HepG2 (cell line): ENCODE data around the gene CDK2AP2. TPM values are rescaled to one million over a fixed set of nuclear protein-coding genes. Genes with fewer than 3 reads are reported as not detected.

Experiments
- ATAC-seq: fragments of 200-7000 bp; cut with Tn5 transposase; 3 replicates; pipeline ENCODE4 v1.9.1; 2020; ENCODE audit warnings: mild to moderate bottlenecking, moderate library complexity
- BruUV-seq: library from RNA; stranded (reverse); fragments of 400-500 nt; replicated peaks from 2 replicates; lab custom pipeline; 2021; lab: Mats Ljungman, UMichigan
- CTCF ChIA-PET: fragments of 300-600 bp; formaldehyde crosslinking; extraction: SDS; loops from one replicate; lab custom pipeline; 2021; ENCODE audit warnings: low total read pairs, inconsistent platforms, low intra/inter-chr PET ratio; lab: Yijun Ruan, JAX
- POLR2A ChIA-PET: fragments of 350-600 bp; sonication (Branson Sonifier 250); formaldehyde crosslinking; loops from one replicate; lab custom pipeline; 2020; ENCODE audit warnings: antibody characterized with exemption, inconsistent platforms; lab: Yijun Ruan, JAX
- DNase-seq: peaks from one replicate; pipeline ENCODE4 v3.0.0-alpha.2; 2015; ENCODE audit warnings: low spot score
- FAIRE-seq: peaks from 3 replicates; lab custom pipeline; 2011; peaks lifted over from hg19 to GRCh38; lab: Jason Lieb, UNC
- H2AFZ ChIP-seq: one replicate; pipeline ENCODE4 v1.6.1; 2011; ENCODE audit warnings: low read length, inconsistent platforms
- H3K27ac ChIP-seq: fragments of 300-600 bp; 3 replicates; pipeline ENCODE4 v1.8.0; 2011; ENCODE audit warnings: mixed run types, mild to moderate bottlenecking, mixed read lengths, low read length, inconsistent platforms; ENCODE audit not compliant: insufficient read depth; ENCODE audit errors: extremely low read length
- H3K27me3 ChIP-seq, 2 experiments: fragments of 200-600 bp in 1 of 2; 2 replicates in 1 of 2; 3 replicates in 1 of 2; pipeline versions ENCODE4 v1.6.0 to v1.8.0; 2011; ENCODE audit warnings: low read length in 2 of 2, mild to moderate bottlenecking in 2 of 2, moderate library complexity in 2 of 2, inconsistent platforms in 1 of 2; ENCODE audit not compliant: insufficient read depth in 2 of 2, control insufficient read depth in 1 of 2
- H3K36me3 ChIP-seq, 2 experiments: fragments of 200-600 bp in 1 of 2; replicated peaks in 1 of 2; 2 replicates in 1 of 2; 3 replicates in 1 of 2; pipeline versions ENCODE4 v1.5.1 to v1.8.0; 2011; ENCODE audit warnings: low read length in 2 of 2, inconsistent platforms in 1 of 2; ENCODE audit not compliant: insufficient read depth in 2 of 2, control insufficient read depth in 1 of 2
- H3K4me1 ChIP-seq: 2 replicates; pipeline ENCODE4 v1.5.1; 2012; ENCODE audit warnings: low read length, inconsistent platforms; ENCODE audit not compliant: insufficient read depth
- H3K4me2 ChIP-seq: 2 replicates; pipeline ENCODE4 v1.6.0; 2011; ENCODE audit warnings: low read depth, low read length, inconsistent platforms
- H3K4me3 ChIP-seq, 3 experiments: fragments of 200-600 bp in 1 of 3; sonication (generic), shearing (Covaris generic) in 1 of 3; replicated peaks in 1 of 3; 2 replicates each; pipeline ENCODE4 v1.5.1; 2011 to 2016; ENCODE audit warnings: low read length in 3 of 3, inconsistent platforms in 2 of 3, low read depth in 2 of 3, mild to moderate bottlenecking in 2 of 3, control low read depth in 1 of 3, mixed read lengths in 1 of 3; ENCODE audit not compliant: insufficient read depth in 1 of 3
- H3K79me2 ChIP-seq: one replicate; pipeline ENCODE4 v1.6.1; 2011; ENCODE audit warnings: low read length, inconsistent platforms; ENCODE audit not compliant: insufficient read depth
- H3K9ac ChIP-seq: 2 replicates; pipeline ENCODE4 v1.6.0; 2011; ENCODE audit warnings: mild to moderate bottlenecking, low read depth, low read length, inconsistent platforms; ENCODE audit not compliant: insufficient read depth
- H3K9me3 ChIP-seq: 2 replicates; pipeline ENCODE4 v1.5.1; 2012; ENCODE audit warnings: mild to moderate bottlenecking, low read length
- H4K20me1 ChIP-seq: 2 replicates; pipeline ENCODE4 v1.6.0; 2011; ENCODE audit warnings: inconsistent platforms, mild to moderate bottlenecking, low read length, moderate library complexity; ENCODE audit not compliant: insufficient read depth
- DR1 ChIP-seq: sonication (generic); formaldehyde crosslinking; IDR thresholded peaks from 2 replicates; pipeline ENCODE4 v1.8.0; 2021; ENCODE audit warnings: mild to moderate bottlenecking, missing genetic modification reagents, inconsistent platforms
- HOXD1 ChIP-seq: sonication (generic); formaldehyde crosslinking; IDR thresholded peaks from 2 replicates; pipeline ENCODE4 v1.5.0; 2020; ENCODE audit warnings: missing genetic modification reagents
- JUNB ChIP-seq: sonication (generic); formaldehyde crosslinking; IDR thresholded peaks from 2 replicates; pipeline ENCODE4 v1.8.0; 2022; ENCODE audit warnings: missing genetic modification reagents, mild to moderate bottlenecking, borderline replicate concordance
- PHB2 ChIP-seq: fragments of 450-650 bp; IDR thresholded peaks from 2 replicates; pipeline ENCODE4 v1.6.1; 2018; ENCODE audit not compliant: partially characterized antibody
- RFXANK ChIP-seq: IDR thresholded peaks from 2 replicates; pipeline ENCODE4 v1.6.1; 2016
- SMC3 ChIP-seq: IDR thresholded peaks from 2 replicates; pipeline ENCODE4 v1.6.1; 2011; ENCODE audit warnings: low read length, improper control_type of control experiment
- SP2 ChIP-seq: sonication (generic); formaldehyde crosslinking; IDR thresholded peaks from 2 replicates; pipeline ENCODE4 v1.5.1; 2020; ENCODE audit warnings: mild to moderate bottlenecking, missing genetic modification reagents
- ZBTB42 ChIP-seq: sonication (generic); formaldehyde crosslinking; IDR thresholded peaks from 2 replicates; pipeline ENCODE4 v1.5.0; 2020; ENCODE audit warnings: mild to moderate bottlenecking, missing genetic modification reagents
- ZNF138 ChIP-seq: sonication (generic); formaldehyde crosslinking; IDR thresholded peaks from 2 replicates; pipeline ENCODE4 v1.5.0; 2020; ENCODE audit warnings: mild to moderate bottlenecking, low read depth, missing genetic modification reagents
- ZNF232 ChIP-seq: sonication (generic); formaldehyde crosslinking; IDR thresholded peaks from 2 replicates; pipeline ENCODE4 v1.4.0; 2020; ENCODE audit warnings: missing genetic modification reagents, borderline replicate concordance
- ZNF530 ChIP-seq: sonication (generic); formaldehyde crosslinking; IDR thresholded peaks from 2 replicates; pipeline ENCODE4 v1.5.0; 2020; ENCODE audit warnings: low read depth, mild to moderate bottlenecking, missing genetic modification reagents
- ZNF670 ChIP-seq: sonication (generic); formaldehyde crosslinking; IDR thresholded peaks from 2 replicates; pipeline ENCODE4 v1.8.0; 2022; ENCODE audit warnings: mild to moderate bottlenecking, missing genetic modification reagents, borderline replicate concordance
- ZNF749 ChIP-seq: sonication (generic); formaldehyde crosslinking; IDR thresholded peaks from 2 replicates; pipeline ENCODE4 v1.8.0; 2022; ENCODE audit warnings: mild to moderate bottlenecking, missing genetic modification reagents, moderate library complexity, borderline replicate concordance
- ZNF816 ChIP-seq: sonication (generic); formaldehyde crosslinking; IDR thresholded peaks from 2 replicates; pipeline ENCODE4 v1.8.0; 2022; ENCODE audit warnings: missing genetic modification reagents, mild to moderate bottlenecking, borderline replicate concordance
- WGBS: methylation state at CpG from one replicate; pipeline ENCODE4 v1.1.6; 2017; ENCODE audit warnings: low lambda C conversion rate; 5-methylcytosine and 5-hydroxymethylcytosine counted together
- in situ Hi-C: cut with HindIII; loops from 2 replicates; pipeline ENCODE4 v1.10.0; 2017; ENCODE audit warnings: low pct_unique_long_range_greater_than_20kb; ENCODE audit not compliant: extremely low pct_ligation_motif_present
- intact Hi-C: fragments of 100-400 bp; cut with micrococcal nuclease; formaldehyde crosslinking; loops from one replicate; pipeline ENCODE4 v1.10.0; 2022; ENCODE audit not compliant: unreplicated experiment
- polyA plus RNA-seq, 8 experiments: library from polyadenylated mRNA; depleted of rRNA in 3 of 8; stranded (reverse) in 7 of 8; unstranded in 1 of 8; fragments of >200 nt; fragmentation: Illumina TruSeq in 4 of 8; extraction: Trizol in 4 of 8; gene quantifications; 2 replicates each; pipeline versions ENCODE4 v1.2.1 to v1.2.3, GENCODE V29; 2011 to 2016; ENCODE audit warnings: low read depth in 4 of 8, missing spikeins in 1 of 8, mixed read lengths in 1 of 8; ENCODE audit not compliant: insufficient read depth in 1 of 8
- total RNA-seq, 5 experiments: library from RNA; depleted of rRNA; stranded (reverse); fragments of >200 nt; fragmentation: Illumina TruSeq; extraction: Trizol; gene quantifications; 2 replicates each; pipeline ENCODE4 v1.2.3, GENCODE V29; 2016; ENCODE audit warnings: low read depth in 1 of 5
- TF ChIP-seq, protein P1 (sequence below): sonication (generic); formaldehyde crosslinking; IDR thresholded peaks from 2 replicates; pipeline ENCODE4 v1.5.1; 2020; ENCODE audit warnings: mild to moderate bottlenecking, missing genetic modification reagents, moderate library complexity
- TF ChIP-seq, protein P2 (sequence below): sonication (generic); formaldehyde crosslinking; IDR thresholded peaks from 2 replicates; pipeline ENCODE4 v1.5.0; 2020; ENCODE audit warnings: missing genetic modification reagents, mild to moderate bottlenecking, borderline replicate concordance
- TF ChIP-seq, protein P3 (sequence below): sonication (generic); formaldehyde crosslinking; IDR thresholded peaks from 2 replicates; pipeline ENCODE4 v1.9.0; 2022; ENCODE audit warnings: missing genetic modification reagents, mild to moderate bottlenecking, borderline replicate concordance
- TF ChIP-seq, protein P4 (sequence below): sonication (generic); formaldehyde crosslinking; IDR thresholded peaks from 2 replicates; pipeline ENCODE4 v1.4.0; 2020; ENCODE audit warnings: mild to moderate bottlenecking, missing genetic modification reagents

The CDK2AP2 gene
- total and polyA plus RNA-seq, 2 of the 13 experiments (the other 11 are each of a cell fraction or from before 2014, with no cell fraction given) = 15.0 to 23.2 TPM

DNA sequence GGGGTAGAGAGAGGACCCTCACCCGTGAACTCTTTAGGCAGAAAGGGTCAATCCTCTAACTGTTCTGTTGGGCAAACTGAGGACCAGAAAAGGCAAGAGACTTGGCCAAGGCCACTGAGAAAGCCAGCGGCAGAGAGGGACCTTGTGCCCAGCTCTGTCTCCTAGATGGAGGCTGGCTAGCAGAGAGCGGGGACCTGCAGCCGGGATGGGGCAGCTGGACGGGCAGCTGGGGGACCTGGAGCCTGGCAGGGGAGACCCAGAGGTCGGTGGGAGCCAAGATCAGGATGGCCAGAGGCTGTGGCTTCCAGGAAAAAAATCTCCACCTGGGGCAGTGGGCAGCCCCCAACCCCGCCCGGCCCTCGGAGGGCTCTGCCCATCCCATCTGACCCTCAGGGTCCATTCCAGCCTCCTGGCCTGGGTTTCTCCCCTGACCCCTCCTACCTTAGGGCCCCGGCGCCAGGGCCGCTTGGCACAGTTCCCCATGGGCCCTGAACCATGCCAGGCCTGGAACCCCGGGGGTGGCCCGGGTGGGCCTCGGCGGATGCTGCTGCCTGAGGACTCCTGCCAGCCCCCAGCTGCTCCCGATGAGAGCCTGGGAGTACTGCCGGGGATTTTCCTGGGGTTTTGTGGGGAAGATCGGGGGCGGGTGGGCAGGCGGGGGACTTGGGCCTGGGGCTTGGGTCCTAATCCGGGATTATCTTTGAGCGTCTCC, 15.0 kb upstream of the CDK2AP2 start, which contains the start of gene CABP2:
Gene CABP2 (minus strand): TSS at position 603 of the 712 bp plus-strand sequence. CDS start 120 bp downstream, at position 483.
- intact Hi-C loops = loop anchor here (10.0 kb wide), 1 partner anchor 558 kb away; no protein-coding TSS in a partner anchor
- CTCF ChIA-PET = no interaction called here
- no peak within 1 kb of the TSS for H3K4me3 ChIP-seq
- H3K9me3 ChIP-seq = no peaks in the 10 kb centered on the region
- no peaks in the 10 kb centered on the region for H3K36me3 ChIP-seq
- ATAC-seq = no peak
- 22% methylated on average over 9 of the region's 23 CpGs for WGBS
- no peaks in the 10 kb centered on the region for H4K20me1 ChIP-seq
- POLR2A ChIA-PET = no interaction called here
- no peak within 1 kb of the TSS for H3K27ac ChIP-seq
- H3K79me2 ChIP-seq = no peaks in the 10 kb centered on the region
- no peaks in the 10 kb centered on the region for H3K4me1 ChIP-seq
- BruUV-seq = no TSS peak
- no peak within 1 kb of the TSS for H3K4me2 ChIP-seq
- in situ Hi-C loops = no loop called here
- TF ChIP-seq ZNF670 (no peak), HOXD1 (CRISPR knock-in tag) (no peak), SMC3 (no peak), SP2 (CRISPR knock-in tag) (no peak), ZNF138 (CRISPR knock-in tag) (no peak), RFXANK (no peak), JUNB (CRISPR knock-in tag) (no peak), DR1 (CRISPR knock-in tag) (no peak), PHB2 (no peak), ZNF232 (CRISPR knock-in tag) (no peak), ZNF749 (CRISPR knock-in tag) (no peak), ZBTB42 (CRISPR knock-in tag) (no peak), ZNF816 (CRISPR knock-in tag) (no peak), ZNF530 (CRISPR knock-in tag) (no peak)
- TF ChIP-seq, protein P1, sequence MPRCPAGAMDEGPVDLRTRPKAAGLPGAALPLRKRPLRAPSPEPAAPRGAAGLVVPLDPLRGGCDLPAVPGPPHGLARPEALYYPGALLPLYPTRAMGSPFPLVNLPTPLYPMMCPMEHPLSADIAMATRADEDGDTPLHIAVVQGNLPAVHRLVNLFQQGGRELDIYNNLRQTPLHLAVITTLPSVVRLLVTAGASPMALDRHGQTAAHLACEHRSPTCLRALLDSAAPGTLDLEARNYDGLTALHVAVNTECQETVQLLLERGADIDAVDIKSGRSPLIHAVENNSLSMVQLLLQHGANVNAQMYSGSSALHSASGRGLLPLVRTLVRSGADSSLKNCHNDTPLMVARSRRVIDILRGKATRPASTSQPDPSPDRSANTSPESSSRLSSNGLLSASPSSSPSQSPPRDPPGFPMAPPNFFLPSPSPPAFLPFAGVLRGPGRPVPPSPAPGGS (CRISPR knock-in tag) = no peak
- TF ChIP-seq, protein P2, sequence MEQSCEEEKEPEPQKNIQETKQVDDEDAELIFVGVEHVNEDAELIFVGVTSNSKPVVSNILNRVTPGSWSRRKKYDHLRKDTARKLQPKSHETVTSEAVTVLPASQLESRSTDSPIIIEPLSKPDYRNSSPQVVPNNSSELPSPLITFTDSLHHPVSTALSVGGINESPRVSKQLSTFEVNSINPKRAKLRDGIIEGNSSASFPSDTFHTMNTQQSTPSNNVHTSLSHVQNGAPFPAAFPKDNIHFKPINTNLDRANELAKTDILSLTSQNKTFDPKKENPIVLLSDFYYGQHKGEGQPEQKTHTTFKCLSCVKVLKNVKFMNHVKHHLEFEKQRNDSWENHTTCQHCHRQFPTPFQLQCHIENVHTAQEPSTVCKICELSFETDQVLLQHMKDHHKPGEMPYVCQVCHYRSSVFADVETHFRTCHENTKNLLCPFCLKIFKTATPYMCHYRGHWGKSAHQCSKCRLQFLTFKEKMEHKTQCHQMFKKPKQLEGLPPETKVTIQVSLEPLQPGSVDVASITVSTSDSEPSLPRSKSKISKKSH = no peak
- TF ChIP-seq, protein P3, sequence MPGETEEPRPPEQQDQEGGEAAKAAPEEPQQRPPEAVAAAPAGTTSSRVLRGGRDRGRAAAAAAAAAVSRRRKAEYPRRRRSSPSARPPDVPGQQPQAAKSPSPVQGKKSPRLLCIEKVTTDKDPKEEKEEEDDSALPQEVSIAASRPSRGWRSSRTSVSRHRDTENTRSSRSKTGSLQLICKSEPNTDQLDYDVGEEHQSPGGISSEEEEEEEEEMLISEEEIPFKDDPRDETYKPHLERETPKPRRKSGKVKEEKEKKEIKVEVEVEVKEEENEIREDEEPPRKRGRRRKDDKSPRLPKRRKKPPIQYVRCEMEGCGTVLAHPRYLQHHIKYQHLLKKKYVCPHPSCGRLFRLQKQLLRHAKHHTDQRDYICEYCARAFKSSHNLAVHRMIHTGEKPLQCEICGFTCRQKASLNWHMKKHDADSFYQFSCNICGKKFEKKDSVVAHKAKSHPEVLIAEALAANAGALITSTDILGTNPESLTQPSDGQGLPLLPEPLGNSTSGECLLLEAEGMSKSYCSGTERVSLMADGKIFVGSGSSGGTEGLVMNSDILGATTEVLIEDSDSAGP (CRISPR knock-in tag) = no peak
- TF ChIP-seq, protein P4, sequence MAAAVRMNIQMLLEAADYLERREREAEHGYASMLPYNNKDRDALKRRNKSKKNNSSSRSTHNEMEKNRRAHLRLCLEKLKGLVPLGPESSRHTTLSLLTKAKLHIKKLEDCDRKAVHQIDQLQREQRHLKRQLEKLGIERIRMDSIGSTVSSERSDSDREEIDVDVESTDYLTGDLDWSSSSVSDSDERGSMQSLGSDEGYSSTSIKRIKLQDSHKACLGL (CRISPR knock-in tag) = no peak
- DNase-seq = no peak
- no peak within 1 kb of the TSS for H3K9ac ChIP-seq
- H3K27me3 ChIP-seq = peaks cover 4 to 22% of the 10 kb centered on the region in 2 experiments; a peak in 4 of 5 replicates
- FAIRE-seq = no peak
- no peak within 1 kb of the TSS for H2AFZ ChIP-seq
